Calu3 (cell line): ENCODE measurements around the gene GNLY. TPM values are rescaled to one million over a fixed set of nuclear protein-coding genes. Genes with fewer than 3 reads are reported as not detected.

Source experiments
- BruUV-seq: library from RNA; stranded (reverse); fragments of 400-500 nt; replicated peaks from 2 replicates; lab custom pipeline; 2021; lab: Mats Ljungman, UMichigan
- CTCF ChIA-PET: fragments of 300-600 bp; sonication (Branson Sonifier 250); formaldehyde crosslinking; loops from one replicate; lab custom pipeline; 2022; ENCODE audit warnings: antibody characterized with exemption; lab: Charles Lee
- DNase-seq: peaks from one replicate; pipeline ENCODE4 v3.0.0; 2022
- H3K27ac Mint-ChIP-seq: one replicate; pipeline ENCODE4 v1.8.0; 2022; ENCODE audit warnings: mixed read lengths; ENCODE audit not compliant: unreplicated experiment
- H3K27me3 Mint-ChIP-seq: one replicate; pipeline ENCODE4 v1.8.0; 2022; ENCODE audit warnings: mixed read lengths; ENCODE audit not compliant: unreplicated experiment
- H3K36me3 Mint-ChIP-seq: one replicate; pipeline ENCODE4 v1.8.0; 2022; ENCODE audit warnings: mild to moderate bottlenecking, moderate library complexity, mixed read lengths; ENCODE audit not compliant: insufficient read depth, unreplicated experiment
- H3K4me1 Mint-ChIP-seq: one replicate; pipeline ENCODE4 v1.8.0; 2022; ENCODE audit warnings: mild to moderate bottlenecking, low read depth, mixed read lengths; ENCODE audit not compliant: unreplicated experiment
- H3K4me3 Mint-ChIP-seq: one replicate; pipeline ENCODE4 v1.8.0; 2022; ENCODE audit warnings: mild to moderate bottlenecking, low read depth, moderate library complexity, mixed read lengths; ENCODE audit not compliant: unreplicated experiment
- H3K9me3 Mint-ChIP-seq: one replicate; pipeline ENCODE4 v1.8.0; 2022; ENCODE audit warnings: low read depth, mixed read lengths; ENCODE audit not compliant: unreplicated experiment
- intact Hi-C: fragments of 100-400 bp; cut with micrococcal nuclease; formaldehyde crosslinking; loops from one replicate; pipeline ENCODE4 v1.10.0; 2022; ENCODE audit not compliant: unreplicated experiment
- total RNA-seq: library from RNA; stranded (reverse); gene quantifications from 2 replicates; pipeline ENCODE4 v1.2.3, GENCODE V29; 2022
- TF ChIP-seq, protein P1 (sequence below): fragments of 200-600 bp; IDR thresholded peaks from one replicate; pipeline ENCODE4 v1.8.0; 2022; ENCODE audit warnings: antibody characterized with exemption; ENCODE audit not compliant: unreplicated experiment

Gene GNLY
- total RNA-seq, 1 experiment from 2014 or later = not detected

GRCh38 chr2:85731606-85732005 is 37.4 kb downstream of the GNLY start:
- BruUV-seq = no TSS peak
- intact Hi-C loops = no loop called here
- Mint-ChIP-seq H3K9me3 (no peaks in the 10 kb centered on the region), H3K27me3 (peaks cover 15% of the 10 kb centered on the region), H3K4me3 (no peak overlapping the region), H3K27ac (no peak overlapping the region), H3K36me3 (no peaks in the 10 kb centered on the region), H3K4me1 (peaks cover 5% of the 10 kb centered on the region)
- CTCF ChIA-PET = no interaction called here
- DNase-seq = no peak
- TF ChIP-seq, protein P1, sequence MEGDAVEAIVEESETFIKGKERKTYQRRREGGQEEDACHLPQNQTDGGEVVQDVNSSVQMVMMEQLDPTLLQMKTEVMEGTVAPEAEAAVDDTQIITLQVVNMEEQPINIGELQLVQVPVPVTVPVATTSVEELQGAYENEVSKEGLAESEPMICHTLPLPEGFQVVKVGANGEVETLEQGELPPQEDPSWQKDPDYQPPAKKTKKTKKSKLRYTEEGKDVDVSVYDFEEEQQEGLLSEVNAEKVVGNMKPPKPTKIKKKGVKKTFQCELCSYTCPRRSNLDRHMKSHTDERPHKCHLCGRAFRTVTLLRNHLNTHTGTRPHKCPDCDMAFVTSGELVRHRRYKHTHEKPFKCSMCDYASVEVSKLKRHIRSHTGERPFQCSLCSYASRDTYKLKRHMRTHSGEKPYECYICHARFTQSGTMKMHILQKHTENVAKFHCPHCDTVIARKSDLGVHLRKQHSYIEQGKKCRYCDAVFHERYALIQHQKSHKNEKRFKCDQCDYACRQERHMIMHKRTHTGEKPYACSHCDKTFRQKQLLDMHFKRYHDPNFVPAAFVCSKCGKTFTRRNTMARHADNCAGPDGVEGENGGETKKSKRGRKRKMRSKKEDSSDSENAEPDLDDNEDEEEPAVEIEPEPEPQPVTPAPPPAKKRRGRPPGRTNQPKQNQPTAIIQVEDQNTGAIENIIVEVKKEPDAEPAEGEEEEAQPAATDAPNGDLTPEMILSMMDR = no peak

DNA sequence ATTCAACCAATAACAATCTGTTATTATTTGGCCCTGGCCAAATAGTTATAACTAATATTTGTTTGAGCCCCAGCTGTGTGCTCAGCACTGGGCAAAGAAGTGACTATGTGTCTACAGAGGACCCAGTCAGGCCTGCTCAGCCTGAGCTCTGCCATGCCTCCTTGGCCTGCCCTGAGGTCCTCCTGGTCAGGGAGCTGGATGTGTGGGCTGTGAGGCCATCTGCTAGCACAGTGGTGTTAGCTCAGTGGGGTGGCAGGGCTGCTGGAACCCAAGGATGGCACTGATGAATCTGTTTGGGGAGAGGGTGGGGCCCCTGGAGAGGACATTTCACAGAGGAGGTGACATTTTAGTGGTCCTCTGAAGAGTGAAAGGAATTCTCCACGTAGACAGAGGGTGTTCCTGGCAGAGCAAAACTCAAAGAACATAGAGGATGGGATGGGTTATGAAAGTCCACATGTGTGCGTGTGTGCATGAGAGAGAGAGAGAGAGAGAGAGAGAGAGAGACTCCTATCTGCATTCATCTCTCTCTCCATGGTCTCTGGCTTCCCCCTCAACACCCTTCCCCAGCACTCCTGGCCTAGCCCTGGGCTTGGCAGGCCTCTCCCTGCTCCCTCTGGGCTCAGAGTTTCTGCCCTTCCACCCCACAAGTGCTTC is 38.4 kb downstream of the GNLY start:
- no peaks in the 10 kb centered on the region for H3K36me3 Mint-ChIP-seq
- TF ChIP-seq, protein P1 = no peak
- peaks cover 15% of the 10 kb centered on the region for H3K27me3 Mint-ChIP-seq
- H3K27ac Mint-ChIP-seq = no peak overlapping the region
- CTCF ChIA-PET = interaction anchor here (0.5 to 0.7 kb wide), 2 partner anchors 10 to 95 kb away, joined by 3 to 5 read pairs; no protein-coding TSS in a partner anchor
- peaks cover 5% of the 10 kb centered on the region for H3K4me1 Mint-ChIP-seq
- intact Hi-C loops = no loop called here
- no peaks in the 10 kb centered on the region for H3K9me3 Mint-ChIP-seq
- DNase-seq = no peak
- no peak overlapping the region for H3K4me3 Mint-ChIP-seq
- BruUV-seq = no TSS peak

- Mint-ChIP-seq H3K27ac (no peak overlapping the region), H3K36me3 (no peaks in the 10 kb centered on the region), H3K27me3 (peaks cover 9% of the 10 kb centered on the region), H3K4me3 (no peak overlapping the region), H3K4me1 (peaks cover 5% of the 10 kb centered on the region), H3K9me3 (no peaks in the 10 kb centered on the region)
- CTCF ChIA-PET = interaction anchor here (0.5 kb wide), 1 partner anchor 11 kb away, joined by 5 read pairs; no protein-coding TSS in a partner anchor
- TF ChIP-seq, protein P1 = no peak
- DNase-seq = no peak
- BruUV-seq = no TSS peak
- intact Hi-C loops = no loop called here
These were observed 39.2 kb downstream of the GNLY start for GRCh38 chr2:85733121-85733960.

GRCh38 chr2:85734015-85734414 is 39.9 kb downstream of the GNLY start:
- no peaks in the 10 kb centered on the region for H3K9me3 Mint-ChIP-seq
- no peak overlapping the region for H3K4me3 Mint-ChIP-seq
- TF ChIP-seq, protein P1 = no peak
- no peaks in the 10 kb centered on the region for H3K36me3 Mint-ChIP-seq
- BruUV-seq = no TSS peak
- H3K27me3 Mint-ChIP-seq = peaks cover 2% of the 10 kb centered on the region
- CTCF ChIA-PET = no interaction called here
- intact Hi-C loops = no loop called here
- peaks cover 4% of the 10 kb centered on the region for H3K4me1 Mint-ChIP-seq
- no peak for DNase-seq
- no peak overlapping the region for H3K27ac Mint-ChIP-seq
